NCI-H1092 treated with DMSO at 0.1 percent for 48 hours (cell line): ENCODE data around the gene FOXC2.
A peak's percentile ranks its signal among the peaks of the same experiment; 100 is the strongest.
"Not testable (repeated sequence)": the region's sequence is repeated elsewhere in the genome, so short reads cannot be mapped to it uniquely, and the experiment has no call there.

Experiments used
- DNase-seq: peaks from one replicate; lab custom pipeline; 2025; lab: John Stamatoyannopoulos, UW

Gene FOXC2

DNA sequence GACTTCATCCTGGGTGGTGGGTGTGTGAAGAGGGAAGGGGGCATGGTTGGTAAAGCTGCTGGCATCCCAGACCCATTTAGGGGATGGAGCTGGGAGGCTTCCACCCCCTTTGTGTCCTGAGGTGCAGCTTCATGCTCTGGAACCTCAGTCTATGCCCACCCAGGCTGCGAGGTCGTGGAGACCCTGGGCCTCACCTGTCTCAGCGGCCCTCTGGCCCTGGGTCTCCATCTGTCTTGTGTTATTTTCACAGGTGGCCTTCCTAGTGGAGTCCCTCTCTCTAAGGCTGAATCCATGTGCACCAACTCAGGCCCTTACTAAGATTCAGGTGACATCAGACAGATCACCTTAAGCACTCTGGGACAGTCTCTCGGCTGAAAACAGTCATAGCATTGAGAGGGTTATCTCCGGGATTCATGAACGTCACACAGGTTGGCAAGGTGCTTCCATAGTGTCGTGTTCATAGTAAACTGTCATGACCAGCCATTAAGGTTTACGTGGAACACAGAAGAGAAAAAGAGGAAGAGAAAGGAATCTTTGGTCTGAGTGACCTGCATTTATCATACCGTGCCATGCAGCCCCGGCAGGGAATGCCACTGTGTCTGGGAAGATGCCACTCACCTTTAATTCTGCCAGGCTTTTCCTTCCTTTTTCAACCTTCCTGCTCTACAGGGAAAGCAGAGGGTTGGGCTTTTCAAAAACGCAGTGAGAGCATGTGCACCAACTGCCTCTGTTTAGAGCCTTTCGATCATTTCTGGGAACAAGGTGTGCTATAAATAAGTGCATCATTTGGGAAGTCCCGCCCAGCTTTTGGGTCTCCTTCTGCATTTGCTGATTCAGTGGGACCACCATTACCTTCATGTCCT is 7.2 kb downstream of the FOXC2 start:
- DNase-seq, result no peak

DNA sequence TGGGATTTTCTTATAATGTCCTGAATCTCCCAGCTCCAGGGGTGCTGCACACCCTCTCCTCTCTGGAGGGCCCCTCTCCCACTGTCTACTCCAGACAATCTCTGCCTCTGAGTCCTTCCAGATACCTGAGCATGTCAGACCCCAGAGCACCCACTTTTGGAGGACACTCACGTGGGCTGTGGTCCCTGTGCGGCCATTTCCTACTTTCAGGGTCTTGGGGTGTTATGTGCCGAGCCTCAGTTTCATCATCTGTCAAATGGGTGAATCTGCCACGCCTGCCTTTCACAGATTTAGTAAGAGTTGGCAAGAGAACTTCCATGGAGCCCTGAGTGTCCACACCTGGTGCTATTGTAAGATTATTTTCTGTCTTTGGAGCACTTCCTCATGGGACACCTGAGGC is 8.0 kb downstream of the FOXC2 start:
- DNase-seq, result no peak

DNA sequence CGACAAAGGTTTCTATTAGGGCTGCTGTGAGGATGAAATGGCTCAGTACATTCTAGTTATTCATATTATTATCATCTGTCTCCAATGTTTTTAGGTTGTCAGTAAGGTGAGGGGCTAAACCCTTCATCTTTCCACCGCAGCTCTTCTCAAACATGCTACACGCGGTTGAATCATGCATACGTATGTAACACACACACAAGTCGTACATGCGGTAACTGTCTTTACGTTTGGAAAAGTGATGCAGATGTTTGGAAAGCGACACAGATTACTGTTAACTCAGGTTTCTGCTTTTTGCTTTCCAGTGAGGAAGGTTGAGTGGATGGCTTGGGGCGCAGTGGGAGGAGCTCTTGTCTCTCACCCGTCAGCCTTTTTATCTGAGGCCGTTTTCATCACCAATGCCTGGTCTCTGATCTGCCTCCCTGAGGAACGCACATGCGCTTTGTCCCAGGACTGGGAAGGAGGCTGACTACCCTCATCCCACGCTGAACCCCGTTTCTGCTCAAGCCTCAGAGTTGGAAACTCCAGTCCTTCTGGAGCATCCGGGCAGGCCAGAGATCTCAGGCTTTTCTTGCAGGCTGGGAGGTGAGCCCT is 8.6 kb downstream of the FOXC2 start:
- DNase-seq, result no peak

DNA sequence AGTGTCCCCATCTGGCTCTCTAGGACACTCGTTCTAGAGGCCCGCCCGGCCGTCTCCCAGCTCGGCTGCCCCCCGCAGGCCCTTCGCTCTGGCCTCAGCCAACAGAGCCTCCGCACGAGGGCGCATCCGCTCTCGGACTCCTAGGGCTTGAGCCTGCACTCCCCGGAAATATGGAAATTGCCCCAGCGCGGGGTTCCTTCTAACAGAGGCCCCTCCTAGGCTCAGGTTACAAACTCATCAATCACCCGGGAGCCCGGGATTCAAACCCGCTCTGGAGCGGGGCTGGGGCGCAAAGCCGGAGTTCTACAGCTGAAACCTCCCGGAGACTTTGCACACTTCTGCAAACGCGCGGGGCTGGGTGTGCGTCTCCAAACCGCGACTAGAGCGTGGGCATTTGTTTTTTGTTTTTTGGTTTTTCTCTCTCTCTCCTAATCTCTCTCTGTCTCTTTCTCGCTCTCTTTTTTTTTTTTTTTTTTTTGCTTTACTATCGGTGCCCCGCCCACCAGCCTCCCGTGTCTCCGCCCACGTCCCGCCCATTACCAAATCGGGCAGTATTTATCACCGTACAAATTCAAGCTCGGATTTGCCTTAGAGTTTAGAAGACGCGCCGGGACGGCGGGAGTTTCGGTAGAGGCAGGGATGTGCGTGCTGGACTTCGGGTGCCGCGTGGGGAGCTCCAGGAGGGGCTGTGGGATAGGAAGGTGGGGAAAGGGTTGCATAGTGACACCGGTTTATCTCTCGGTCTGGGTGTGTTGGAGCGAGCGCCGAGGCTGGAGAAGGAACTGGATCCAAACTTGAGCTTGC is 9.3 kb downstream of the FOXC2 start:
- DNase-seq, result peak; percentile 11

DNA sequence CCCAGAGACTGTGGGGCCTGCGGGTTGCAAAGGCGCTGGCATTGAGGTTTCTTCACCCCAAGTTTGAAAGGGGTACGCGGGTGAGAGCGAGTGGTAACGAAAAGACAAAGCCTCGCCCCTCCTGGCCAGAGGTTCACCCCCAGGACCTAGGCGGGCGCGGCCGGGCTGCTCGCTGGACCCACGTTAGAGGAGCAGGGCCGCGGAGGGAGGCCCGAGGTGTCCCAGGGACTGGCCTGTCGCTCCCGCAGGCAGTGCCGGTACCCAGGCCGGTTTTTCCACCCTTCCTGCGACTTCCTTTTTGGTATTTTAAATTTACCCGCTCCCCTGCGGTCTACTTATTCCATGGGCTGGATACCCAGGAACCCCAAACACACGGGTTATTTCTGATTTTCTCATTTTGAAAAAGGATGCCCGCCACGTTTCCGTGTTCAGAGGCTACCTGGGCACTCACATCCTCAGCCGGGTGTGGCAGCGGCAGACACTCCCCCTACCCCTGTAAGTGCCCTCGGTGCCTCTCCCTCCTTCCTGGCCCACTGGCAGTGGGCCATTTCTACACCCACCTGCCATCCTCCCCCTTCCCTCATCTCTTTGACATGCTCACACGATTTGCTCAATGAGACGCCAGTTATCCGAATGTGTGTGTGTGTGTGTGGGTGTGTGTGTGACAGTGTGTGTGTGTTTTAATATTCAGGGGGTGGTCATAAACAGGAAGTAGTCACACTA is 10.1 kb downstream of the FOXC2 start:
- DNase-seq, result no peak

DNA sequence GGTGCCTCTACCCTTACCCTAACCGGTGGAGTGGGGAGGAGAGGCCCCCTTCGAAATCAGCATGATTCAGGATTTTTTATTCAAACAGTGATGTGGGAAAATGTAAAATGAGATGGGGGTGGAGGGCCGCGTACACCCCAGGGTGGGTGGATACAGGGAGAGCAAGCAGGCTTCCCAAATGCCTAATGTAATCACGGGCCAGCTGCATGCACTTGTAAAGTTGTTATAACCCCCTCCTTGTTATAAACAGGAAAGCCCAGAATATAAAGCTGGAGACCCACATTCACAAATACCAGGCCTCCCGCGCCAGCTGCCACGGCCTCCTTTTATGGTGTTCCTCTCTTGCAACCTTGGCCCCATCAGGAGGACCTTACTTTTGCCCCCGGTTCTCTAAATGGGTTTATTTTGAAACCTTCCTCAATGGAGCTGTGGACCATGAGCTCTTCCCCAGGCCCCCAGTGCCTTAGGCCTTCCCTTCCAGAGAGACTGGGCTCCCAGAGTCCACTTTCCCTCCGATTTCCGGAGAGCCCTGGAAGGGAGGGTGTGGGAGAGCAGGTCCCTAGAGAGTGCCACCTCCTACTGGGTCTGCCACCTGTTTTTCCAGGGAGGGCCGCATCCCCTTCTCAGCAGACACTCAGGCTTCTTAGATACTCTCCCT is 10.8 kb downstream of the FOXC2 start:
- DNase-seq, result no peak

DNA sequence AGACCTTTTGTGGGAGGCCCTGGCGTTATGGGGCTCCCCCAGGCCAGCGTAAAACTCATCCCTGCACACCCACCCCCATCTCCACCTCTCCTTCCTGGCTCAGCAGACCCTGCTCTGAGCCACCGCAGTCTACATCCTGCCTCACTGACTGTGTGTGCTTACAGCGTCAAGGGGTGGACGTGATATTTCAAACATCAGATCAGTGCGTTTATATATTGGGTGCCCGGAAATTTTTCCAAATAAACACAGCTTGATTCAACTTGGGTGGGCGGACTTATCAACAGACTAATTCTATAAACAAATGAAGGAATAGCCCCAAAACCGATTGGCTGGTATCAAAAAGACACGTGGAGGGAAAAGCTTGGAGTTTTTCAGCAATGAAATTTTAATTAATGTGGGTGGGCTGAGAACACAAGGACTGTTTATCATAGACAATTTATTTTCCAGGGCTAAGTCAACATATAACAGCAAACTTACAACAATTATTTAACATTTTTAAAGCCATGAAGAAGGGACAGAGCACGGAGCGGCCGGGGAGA is 11.5 kb downstream of the FOXC2 start, which contains the start of gene FOXL1:
Gene FOXL1, plus strand, starts transcription at position 489 of the 539 bp plus-strand sequence. CDS start 175 bp downstream, outside the sequence.
- DNase-seq, result no peak

DNA sequence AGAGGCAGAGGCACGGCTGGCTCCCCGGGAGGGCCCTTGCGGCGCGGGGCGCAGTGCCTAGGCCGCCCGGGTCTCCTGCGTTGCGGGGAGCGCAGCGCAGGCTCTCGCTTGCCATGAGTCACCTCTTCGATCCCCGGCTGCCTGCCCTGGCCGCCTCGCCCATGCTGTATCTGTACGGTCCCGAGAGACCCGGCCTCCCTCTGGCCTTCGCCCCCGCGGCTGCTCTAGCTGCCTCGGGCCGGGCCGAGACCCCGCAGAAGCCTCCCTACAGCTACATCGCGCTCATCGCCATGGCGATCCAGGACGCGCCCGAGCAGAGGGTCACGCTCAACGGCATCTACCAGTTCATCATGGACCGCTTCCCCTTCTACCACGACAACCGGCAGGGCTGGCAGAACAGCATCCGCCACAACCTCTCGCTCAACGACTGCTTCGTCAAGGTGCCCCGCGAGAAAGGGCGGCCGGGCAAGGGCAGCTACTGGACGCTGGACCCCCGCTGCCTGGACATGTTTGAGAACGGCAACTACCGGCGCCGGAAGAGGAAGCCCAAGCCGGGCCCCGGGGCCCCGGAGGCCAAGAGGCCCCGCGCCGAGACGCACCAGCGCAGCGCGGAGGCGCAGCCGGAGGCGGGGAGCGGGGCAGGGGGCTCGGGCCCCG is 12.1 kb downstream of the FOXC2 start:
- no peak for DNase-seq

DNA sequence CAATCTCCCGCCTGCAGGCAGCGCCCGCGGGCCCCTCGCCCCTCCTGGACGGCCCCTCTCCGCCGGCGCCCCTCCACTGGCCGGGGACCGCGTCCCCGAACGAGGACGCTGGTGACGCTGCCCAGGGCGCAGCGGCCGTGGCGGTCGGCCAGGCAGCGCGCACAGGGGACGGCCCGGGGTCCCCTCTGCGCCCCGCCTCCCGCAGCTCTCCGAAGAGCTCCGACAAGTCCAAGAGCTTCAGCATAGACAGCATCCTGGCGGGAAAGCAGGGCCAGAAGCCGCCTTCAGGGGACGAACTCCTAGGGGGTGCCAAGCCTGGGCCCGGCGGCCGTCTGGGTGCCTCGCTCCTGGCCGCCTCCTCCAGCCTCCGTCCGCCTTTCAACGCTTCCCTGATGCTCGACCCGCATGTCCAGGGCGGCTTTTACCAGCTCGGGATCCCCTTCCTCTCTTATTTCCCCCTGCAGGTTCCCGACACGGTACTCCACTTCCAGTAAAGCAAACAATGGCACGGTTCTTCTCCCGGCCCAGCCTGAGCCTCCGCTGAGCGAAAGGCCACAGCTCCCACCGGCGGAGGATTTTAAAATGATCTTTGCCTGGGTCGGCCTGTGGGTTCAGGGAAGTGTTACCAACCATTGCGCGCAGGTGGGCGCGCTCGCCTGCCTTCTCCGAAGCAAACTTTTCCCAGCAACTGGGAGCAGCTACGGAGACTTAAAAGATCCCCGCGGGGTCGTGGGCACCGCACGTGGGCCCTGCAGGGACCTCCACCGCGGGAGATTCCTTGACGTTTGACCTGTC is 12.8 kb downstream of the FOXC2 start:
- DNase-seq, result no peak

DNA sequence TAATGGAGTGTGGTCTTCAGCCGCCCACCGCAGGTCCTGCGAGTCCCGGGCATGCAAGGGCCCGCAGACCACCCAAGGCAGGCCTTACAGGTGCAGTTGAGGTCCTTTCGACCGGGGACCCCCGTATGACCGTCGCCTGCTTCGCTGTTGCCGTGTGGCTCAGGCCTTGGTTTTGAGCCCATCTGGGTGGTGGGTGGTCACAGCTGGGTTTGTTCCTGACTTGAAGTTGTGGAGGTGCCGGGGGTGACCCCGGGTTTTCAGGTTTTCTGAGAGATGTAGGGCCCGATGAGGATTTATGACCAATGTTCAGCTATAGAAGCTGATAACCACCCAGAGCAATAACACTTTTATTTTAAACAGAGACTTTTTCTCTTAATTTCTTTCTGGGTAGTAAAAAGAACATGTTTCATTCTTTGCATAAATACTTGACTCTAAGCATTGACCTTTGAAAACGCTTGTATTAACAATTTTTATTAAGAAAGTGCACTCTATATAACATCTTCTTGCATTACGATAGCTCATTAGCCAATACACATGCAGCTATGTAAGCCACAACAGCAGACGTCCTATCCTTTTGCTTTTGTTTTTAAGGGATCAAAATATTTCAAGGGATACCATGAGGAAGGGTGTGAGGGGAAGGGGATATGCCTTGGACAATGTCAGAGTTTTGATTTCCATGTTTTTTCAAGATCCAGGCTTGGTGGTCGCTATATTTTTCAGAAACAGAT is 13.6 kb downstream of the FOXC2 start:
- DNase-seq, result no peak

DNA sequence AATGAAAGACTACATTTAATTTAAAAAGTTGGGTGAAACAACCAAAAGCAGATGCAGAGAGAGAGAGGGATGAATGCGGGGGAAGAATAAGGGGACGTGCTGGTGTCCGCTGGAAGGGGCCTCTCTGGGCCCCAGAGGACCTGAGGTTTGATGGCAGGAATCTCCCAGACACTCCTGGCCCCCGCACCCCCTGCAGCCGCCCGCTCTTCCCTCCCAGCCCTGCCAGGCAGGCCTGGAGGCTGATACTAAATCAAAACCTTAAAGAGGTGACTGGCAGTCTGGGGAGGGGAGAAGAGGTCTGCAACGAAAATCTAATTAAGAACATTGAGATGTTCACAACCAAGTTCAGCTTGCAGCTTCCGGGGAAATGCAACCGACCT is 14.2 kb downstream of the FOXC2 start:
- no peak for DNase-seq

DNA sequence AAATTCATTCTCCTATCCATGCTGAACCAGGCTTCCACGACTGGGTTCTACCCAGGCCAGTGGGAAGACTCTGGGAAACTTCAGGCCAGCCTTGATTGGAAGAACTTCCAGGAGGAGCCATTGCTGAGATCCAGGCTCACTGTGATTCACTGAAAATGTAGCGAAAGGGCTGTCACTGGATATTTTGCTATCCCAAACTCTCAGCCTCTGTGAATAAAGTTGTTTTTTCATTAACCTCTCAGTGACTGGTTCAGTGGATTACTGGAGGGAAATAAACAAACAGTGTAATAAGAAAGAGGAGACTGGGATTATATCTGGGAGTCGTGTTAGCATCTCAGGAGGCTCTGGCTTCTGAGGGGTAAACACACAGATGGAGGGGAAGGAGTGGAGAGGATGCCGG is 14.8 kb downstream of the FOXC2 start:
- no peak for DNase-seq

DNA sequence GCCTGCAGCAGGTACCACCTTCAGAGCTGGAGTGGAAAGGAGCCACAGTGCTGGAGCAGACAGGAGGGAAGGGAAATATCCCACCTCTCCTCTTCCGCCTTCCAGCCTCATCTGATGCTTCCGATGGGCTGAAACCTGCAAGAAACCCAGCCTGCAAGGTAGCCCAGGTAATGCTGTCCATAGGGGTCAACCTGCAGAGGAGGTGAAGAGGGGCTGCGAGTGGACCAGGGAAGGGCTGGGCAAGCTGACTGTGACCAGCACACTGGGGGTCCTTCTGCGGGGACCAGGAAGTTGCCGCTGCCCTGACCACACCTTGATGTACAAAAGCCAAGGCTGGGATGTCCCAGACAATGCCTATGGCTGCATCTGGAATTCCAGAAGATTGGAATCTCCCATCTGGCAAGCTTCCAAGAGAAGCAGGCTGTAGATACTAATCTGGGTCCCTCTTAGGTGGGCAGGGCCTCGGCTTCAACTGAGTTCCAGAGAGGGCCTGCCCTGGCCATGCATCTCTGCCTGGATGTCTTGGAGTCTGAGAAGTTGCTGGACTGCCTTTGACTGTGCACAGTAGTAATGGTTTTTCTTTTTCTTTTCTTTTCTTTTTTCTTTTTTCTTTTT is 17.5 kb downstream of the FOXC2 start:
- DNase-seq, result no peak

DNA sequence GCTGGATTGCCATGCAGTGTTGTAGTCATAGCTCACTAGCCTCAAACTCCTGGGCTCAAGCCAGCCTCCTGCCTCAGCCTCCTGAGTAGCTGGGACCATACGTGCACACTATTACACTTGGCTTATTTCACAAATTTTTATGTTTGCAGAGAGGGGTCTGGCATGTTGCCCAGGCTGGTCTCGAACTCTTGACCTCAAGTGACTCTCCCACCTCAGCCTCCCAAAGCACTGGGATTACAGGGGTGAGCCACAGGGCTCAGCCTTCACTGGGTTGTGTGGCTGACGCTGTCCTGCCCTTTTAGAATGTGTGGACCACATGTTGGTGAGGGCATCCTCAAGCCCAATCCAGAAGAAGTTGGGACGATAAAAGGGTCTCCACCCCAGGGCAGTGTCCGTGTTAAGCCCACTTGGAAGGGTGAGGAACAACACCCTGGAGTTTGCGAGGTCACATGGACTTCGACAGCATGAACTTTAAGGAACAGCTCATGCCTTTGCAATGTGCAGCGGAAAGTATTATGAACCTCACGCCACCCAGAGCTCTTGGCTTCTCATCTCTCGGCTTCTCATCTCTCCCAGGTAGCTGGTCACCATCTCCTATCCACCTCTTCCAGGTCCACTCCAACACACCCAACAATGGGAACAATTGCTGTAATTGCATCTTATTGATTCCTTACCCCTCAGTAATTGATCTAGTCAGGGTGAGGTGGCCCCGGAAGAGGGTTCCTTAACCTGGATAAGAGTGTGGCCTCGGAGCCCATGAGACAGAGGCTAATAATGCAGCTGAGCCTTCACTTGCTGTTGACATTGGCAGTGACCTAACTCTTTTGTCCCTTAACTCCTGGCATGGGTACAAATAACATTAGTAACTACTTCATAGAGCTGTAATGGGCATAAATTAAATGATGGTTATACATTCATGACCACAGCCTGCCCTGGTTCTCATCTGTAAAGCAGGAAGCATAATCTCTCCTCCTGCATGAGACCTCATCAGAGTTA is 18.4 kb downstream of the FOXC2 start:
- no peak for DNase-seq

DNA sequence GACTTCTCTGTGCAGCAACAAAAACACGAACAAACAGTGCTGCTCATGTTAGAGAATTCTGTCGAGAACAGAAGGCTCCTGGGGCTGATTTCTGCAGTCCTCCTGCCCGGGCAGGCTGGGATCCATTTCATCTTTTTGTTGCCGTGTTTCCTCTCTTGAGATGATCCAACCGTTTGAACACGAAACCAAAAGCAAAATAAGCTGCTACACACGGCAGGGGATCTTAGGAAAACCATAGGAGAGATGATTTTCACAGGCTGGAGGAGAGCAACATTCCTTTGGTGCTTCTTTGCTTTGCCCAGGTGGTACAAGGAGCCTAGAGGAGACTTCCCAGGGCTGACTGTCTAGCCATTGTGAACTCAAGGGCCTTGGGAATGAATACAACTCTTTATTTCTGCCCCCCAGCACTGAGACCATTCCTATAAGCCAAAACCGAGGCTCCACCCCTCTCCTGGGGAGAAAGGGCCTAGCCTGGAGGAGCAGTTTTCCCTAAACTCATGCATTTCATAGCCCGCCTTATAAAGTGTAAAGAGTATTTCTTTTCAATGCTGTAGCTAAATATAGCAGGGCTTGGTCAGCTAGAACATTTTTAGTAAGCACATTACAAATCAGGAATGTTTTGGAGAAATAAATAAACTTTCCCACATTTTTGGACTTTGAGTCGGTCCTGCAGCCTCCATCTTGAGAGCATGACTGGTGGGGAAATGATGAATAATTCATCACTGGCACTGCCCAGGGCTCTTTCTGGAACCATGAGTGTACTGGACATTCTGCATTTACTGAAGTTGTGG is 19.4 kb downstream of the FOXC2 start:
- DNase-seq, result no peak

DNA sequence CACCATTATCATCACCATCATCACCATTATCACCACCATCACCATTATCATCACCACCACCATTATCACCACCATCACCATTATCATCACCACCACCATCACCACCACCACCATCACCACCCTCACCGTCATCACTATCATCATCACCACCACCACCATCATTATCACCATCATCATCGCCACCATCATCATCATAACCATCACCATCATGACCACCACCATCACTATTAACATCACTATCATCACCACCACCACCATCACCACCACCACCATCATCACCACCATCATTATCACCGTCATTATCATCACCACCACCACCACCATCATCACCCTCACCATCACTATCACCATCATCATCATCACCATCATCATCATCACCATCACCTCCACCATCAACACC is 20.9 kb downstream of the FOXC2 start:
- DNase-seq, result no peak

DNA sequence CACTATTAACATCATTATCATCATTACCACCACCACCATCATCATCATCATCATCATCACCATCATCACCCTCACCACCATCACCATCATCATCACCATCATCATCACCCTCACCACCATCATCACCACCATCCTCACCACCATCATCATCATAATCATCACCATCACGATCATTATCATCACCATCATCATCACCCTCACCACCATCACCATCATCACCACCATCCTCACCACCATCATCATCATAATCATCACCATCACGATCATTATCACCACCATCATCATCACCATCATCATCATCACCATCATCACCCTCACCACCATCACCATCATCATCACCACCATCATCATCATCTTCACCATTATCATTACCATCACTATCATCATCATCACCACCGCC is 21.3 kb downstream of the FOXC2 start:
- not testable (repeated sequence) for DNase-seq
